SK-N-DZ (cell line): ENCODE data around the gene SBNO2.
A peak's percentile ranks its signal among the peaks of the same experiment; 100 is the strongest.
"Not testable (repeated sequence)": the region's sequence is repeated elsewhere in the genome, so short reads cannot be mapped to it uniquely, and the experiment has no call there.

Experiments
- DNase-seq: peaks from one replicate; pipeline ENCODE4 v3.0.0-alpha.2; 2015; ENCODE audit warnings: low spot score

The SBNO2 gene

DNA sequence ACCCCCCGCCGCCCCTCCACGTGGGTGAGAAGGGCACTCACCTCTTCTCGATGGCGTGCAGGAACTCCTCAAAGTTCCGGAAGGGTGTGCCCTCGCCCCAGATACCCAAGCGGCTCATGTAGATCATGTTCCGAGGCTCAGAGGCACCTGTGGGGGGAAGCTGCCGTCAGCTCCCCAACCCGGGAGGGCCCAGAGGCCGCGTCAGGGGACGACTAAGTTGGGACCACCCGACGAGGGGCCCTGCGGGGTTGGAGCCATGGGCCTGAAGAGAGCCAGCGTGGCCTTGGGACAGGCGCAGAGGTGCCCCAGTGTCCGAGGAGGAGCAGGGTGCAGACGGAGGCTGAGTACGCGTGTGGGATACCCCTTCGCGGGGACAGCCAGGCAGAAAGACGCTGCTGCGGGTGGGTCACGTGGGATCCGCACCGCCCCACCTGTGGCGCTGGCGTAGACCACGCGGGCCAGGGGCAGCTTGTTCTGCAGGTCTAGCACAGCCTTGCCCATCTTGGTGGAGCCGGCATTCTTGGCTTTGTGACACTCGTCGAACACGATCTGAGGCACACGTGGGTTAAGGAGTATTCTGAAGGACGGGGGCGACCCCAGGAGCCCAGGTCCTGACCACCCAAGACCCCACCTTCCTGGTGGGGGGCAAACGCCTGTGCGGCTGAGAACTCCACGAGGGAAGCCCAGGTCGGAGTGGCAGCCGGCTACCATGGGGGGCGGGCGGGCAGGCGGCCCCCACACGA lies 54.4 kb downstream of the SBNO2 start:
- DNase-seq, result no peak

DNA sequence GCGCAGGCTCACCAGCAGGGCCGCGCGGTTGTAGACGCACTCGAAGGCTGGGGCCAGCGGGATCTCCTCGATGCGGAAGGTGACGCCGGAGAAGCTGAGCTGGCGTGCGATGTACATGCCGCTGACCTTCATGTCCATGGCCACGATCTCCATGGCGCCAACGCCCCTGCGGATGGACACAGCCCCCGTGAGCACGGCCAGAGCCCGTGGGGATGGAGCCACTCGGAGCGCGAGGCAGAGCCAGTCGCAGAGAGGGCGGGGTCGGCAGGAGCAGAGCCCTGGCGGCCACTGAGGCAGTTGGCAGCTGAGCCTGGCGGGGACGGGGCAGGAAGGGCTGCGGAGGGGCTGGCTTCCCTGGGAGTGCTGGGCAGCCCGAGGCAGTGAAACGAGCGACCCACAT lies 55.1 kb downstream of the SBNO2 start:
- no peak for DNase-seq

DNA sequence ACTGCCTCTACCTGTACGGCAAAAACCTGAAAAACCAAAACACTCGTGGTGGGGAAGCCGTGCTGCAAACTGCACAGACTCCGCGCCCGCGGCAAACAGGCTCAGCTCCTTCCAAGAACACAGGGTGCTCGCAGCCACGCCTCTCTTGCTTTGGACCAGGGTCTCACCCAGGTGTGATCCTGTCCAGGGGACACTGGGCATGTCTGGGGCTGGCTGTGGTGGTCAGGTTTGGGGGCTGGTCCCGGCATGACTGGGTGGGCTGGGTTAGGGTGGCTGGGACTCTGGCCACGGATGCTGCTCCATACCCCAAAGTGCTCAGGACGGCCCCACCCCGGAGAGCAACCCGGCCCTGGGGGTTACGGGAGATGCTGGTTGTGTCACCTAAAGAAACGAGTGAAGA lies 56.4 kb downstream of the SBNO2 start:
- DNase-seq, result no peak

DNA sequence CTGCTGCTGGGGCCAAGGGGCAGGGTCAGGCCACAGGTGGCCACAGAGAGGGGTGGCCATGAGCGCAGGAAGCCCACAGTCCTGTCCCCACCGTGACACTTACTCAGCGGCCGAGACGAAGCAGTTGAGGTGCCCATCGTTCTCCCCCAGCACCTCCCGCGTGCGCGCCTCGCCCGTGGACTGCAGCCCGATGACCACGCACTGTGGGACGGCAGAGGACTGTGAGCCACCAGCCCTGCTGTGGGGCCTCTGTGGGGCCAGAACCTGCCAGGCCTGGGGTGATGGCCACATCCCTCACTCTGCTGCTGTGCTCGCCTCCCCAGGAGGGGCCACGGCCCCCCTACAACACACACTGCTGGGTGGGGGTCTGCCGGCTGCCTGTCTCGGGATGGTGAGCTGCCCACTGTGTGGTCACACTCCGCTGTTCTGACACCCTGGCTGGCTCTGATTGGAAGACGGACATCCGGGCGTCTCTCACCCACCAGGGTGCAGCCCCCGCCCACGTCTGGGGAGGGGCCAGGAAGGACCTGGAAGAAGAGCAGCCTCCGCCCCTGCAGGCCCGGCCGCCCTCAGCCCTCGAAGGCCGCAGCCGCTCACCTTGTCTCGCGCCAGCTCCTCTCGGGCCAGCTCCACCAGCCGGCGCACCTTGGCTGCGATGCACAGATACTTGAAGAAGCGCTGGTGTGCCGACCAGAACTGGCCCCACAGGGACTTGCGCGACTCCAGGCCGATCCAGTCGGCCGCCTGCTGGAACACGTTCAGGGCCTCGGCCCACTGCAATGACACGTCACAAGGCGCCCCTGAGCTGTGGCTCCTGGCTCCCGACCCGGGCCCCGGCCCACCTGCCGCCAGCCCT lies 57.1 kb downstream of the SBNO2 start:
- DNase-seq, result no peak

DNA sequence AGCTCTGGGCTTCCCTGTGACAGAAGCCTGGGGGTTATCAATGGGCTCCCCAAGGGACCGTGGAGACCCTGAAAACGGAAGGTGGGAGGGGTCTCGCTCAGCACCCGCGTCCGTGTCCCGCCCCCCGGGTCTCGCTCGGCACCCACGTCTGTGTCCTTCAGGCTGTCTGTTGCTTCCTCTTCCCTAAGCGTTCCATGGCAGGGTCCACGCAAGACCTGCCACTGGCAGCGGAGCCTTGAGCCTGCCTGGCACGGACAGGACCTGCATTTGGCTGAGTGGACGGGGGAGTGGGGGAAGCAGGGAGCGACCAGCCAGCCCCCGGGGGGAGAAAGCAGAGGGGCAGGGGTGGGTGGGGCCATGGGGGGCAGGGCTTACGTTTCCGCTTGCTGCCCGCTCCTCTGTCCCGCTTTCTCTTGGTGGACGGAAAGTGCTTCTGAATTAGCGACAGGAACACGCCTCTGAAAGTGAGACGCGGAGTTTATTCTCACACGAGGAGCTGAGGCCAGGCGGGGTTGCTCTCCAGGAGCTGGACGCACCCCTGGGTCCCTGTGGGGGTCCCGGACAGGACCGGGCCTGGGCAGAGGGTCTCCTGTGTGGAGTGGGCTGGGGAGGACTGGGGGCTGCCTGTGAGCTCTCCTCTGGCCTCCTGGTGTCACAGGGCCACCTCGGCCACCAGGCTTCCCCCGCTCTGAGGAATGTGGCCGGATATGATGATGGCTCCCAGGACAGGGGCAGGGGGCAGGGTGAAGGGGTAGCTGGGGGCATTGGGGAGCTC lies 58.2 kb downstream of the SBNO2 start:
- no peak for DNase-seq

DNA sequence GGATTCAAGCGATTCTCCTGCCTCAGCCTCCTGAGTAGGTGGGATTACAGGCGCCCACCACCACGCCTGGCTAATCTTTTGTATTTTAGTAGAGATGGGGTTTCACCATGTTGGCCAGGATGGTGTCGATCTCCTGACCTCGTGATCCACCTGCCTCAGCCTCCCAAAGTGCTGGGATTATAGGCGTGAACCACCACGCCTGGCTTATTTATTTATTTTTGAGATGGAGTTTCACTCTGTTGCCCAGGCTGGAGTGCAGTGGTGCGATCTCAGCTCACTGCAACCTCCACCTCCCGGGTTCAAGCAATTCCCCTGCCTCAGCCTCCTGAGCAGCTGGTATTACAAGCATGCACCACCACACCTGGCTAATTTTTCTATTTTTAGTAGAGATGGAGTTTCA lies 59.3 kb downstream of the SBNO2 start:
- not testable (repeated sequence) for DNase-seq

DNA sequence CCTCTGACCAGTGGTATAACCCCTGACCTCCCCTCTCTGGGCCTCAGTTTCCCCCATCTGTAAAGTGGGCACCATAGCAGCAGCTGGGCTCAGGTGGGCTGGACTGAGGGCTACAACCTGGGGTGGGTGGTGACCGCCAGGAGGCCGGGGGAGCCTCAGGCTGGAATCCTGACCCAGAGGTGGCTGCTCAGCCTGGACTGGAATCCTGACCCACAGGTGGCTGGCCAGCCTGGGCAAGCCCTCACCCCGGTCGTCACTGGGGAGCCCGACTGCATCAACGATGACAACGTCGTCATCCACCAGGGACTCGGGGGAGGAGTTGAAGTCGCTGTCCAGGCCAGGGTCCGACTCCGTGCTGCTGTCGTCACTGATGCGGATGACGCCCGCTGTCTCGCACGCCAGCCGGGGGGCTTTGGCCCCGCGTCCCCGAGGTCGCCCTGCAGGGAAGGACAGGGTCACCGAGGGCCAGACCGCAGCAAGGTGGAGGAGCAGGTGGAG lies 60.0 kb downstream of the SBNO2 start:
- DNase-seq, result no peak

DNA sequence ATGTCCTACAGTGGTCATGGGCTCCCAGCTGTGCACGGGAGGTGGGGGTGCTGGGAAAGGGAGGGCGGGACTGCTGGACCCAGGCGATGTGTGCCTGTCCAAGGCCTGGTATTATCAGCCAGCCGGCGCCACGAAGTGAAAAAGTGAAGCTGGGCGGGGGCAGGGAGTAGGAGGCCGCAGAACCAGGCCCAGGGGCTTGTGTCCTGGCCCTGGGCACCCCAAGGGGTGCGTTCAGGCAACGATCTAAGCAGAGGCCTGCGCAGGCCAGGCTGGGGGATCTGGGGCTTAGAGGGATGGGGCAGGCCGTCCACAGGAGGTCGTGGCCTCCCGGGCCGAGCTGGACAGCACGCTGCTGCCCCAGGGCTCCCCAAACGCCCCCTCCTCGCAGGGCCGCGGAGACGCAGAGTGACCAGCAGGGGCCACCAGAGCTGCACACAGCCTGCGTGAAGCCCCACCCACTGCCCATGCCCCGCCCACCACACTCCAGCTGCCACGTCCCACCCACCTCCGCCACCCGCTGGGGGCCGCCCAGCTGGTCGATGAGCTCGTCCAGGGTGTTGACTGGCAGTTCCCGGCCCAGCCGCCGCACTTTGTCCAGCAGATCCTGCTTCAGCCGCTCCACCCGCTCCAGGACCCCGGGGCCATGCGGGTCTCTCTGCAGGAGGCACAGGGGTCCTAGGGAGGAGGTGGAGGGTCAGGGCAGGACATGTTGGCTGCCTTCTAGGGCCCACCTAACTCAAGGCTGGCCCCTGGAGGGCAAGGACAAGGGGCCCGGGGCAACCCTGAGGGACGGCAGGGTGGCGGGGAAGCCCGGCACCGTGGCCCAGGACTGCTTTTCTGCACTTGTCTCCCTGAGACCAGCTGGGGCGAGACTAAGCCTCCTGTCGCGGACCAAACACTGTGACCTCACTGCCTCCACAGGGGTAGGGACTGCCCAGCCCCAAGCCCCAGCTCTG lies 60.8 kb downstream of the SBNO2 start:
- peak; percentile 91 for DNase-seq

DNA sequence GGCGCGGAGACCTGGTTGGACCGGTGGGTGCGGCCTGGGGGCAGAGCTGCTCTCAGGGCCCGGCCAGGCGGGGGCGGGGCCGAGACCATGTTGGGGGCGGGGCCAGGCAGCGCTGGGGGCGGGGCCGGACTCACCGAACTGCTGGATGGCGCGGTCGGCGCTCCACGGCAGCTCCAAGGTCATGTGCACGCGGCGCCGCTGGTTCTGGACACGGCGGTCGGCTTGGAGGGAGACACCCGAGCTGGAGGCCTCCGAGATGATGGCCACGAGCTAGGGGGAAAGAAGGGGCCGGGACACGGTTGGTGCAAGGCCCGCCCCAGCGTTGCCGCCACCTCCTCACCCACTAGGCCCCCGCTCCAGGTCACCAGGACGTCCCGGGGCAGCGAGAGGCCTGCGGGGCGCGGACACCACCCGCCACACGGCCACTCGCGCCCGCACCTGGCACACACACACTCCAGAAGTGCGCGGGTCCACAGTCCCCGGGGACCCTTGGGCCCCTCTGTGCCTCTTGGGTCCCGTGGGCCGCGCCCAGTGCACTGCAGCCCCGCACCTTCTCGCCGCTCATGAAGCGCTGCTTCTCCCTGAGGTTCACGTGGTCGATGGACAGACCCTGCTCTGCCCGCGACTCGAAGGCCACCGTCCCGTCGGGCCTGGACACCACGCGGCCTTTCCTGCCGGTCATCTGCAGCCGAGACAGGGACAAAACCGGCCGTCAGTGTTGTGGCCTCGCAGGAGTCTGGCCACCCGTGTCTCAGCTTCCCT lies 61.6 kb downstream of the SBNO2 start:
- DNase-seq, result no peak

DNA sequence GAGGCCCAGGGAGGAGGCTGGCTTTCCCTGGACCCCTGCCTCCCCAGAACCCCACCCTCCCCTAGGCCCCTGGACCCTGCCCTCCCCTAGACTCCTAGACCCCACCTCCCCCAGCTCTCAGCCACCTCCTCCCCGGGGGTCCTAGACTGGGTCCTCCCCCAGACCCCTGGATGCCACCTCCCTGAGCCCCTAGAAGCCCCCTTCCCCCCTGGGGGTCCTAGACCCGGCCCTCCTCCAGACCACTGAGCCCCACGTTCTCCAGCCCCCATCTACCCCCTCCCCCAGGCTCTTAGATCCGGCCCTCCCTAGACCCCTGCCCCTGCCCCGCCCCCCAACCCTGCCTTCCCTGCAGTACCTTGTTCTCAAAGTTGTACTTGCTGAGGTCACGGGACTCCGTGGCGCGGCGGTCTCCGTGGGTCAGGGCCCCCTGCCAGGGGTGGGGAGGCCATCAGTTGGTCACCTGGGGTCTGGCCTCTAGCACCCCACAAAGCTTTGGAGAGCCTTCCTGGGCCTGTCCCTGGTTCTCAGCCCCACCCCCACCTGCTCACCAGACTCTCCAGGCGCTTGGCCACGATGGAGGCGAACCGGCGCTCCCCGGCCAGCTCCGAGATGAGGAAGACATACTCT lies 62.3 kb downstream of the SBNO2 start:
- DNase-seq, result no peak

DNA sequence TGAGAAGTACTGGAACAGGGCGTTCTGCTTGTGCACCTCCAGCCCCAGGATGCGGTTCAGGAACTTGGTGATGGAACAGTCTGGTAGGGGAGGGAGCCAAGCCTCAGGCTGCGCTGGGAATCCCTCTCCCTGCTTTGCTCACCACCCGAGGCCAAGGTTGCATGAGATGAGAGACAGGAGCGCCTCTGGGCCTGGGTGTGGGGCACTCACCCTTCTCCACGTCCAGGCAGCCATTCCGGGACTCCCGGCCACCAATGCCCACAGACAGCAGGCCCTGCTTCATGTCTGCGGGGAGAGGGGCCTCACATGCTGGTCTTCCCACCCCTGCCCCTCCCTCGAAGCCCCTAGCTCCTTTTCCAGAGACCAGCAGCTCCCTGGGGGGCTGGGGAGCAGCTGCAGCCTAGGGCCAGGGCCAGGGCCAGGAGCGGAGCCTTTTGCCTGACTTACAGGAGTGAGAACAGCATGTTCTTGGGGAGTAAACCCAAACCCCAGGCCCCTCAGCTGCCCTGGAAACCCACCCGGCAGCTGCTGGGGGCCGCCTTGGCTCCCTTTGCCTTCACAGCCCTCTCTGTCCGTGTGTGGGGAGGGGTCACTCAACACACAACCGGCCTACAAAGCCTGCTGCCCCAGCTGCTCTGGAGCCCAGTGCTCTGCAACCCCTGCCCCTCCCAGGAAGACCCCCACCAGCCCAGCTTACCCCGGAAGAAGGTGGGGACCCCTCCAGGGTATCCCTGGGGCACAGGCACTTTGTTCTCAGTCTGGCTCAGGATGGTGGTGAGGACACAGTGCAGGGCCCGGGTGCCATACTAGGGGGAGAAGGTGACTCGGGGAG lies 63.0 kb downstream of the SBNO2 start:
- DNase-seq, result no peak

DNA sequence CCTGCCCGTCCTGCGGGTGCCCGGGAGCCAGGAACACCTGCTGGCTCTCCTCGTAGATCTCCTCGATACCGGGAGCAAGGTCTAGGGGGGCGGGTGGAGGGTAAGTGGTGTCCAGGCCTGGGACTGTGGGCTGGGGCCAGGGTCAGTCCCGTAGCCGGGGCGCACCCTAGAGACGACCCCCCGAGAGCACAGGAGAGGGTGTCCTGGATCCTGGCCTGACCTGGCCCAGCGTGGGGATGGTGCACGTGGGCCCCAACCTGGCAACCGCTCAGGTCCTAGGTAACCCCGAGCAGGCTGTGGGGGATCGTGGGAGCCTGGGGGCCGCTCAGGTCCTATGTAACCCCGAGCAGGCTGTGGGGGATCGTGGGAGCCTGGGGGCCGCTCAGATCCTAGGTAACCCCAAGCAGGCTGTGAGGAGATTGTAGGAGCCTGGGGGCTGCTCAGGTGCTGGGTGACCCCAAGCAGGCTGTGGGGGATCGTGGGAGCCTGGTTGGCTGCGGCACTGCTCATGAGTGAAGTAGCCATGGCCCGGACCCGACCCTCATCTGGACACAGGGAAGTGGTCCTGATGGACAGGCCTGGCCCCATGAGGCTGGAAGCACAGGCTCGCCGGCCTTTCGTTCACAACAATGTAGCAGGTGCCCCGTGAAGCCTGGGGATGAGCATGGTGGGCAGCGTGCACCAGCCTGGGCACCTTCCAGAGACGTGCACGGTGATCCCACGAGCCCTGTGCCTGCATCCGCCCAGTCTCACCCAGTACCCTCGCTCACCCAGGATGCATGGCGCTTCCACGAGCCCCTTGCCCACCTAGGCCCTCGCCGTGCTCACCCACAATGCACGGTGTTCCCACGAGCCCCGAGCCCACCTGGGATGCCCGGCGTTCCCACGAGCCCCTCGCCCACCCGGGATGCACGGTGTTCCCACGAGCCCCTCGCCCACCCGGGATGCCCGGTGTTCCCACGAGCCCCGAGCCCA lies 64.1 kb downstream of the SBNO2 start:
- no peak for DNase-seq

DNA sequence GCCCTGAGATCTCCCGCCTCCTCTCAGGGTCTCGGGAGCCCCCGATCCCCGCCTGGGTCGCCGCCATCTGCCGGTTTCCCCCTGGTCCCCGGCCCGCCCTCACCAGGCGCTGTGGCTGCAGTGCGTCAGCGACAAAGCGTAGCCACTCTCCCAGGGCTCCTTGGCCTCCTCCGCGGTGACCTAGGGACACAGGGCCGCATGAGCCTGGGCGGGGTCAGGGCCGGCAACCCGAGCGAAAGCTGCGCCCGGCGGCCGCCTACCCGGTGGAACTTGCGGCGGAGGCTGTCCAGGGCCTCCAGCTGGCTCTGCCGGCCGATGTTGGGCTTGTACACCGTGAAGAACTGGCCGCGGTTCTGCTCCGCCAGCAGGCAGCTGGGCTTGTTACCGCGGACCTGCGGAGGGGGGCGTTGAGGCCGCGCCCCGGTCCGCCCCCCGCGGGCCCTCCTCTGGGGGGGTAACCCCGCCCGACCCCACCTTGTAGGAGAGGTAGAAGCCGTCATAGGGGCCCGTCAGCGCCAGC lies 65.0 kb downstream of the SBNO2 start:
- no peak for DNase-seq

DNA sequence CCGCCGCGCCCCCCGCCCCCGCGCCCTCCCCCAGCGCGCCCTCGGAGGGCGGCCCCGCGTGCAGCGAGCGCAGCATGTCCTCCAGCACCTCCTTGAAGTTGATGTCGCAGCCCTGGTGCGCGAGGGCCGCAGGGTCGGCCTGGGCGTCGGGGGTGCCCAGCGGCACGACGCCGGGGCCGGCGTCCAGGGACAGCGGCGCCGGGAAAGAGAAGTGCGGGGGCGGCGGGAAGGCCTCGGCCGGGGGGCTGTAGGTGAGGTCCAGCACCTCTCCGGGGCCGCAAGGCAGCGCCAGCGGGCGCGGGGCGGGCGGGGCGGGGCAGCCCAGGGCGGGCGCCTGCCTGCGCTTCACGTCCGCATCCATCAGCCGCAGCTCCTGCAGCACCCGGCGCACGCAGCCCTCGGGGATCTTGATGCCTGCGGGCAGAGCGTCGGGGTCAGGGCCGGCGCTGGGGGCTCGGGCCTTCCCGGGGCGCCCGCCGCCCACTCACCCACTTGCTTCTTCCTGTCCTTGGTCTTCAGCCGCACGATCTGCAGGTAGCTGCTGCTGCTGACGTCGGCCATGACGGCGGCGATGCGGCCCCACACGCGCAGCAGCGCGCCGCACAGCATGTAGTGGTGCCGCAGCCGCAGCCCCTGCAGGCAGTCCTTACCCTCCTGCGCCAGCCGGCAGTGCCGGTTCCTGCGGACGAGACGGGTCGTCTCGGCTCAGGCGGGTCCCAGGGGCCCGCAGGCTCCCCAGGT lies 65.6 kb downstream of the SBNO2 start:
- DNase-seq, result no peak

DNA sequence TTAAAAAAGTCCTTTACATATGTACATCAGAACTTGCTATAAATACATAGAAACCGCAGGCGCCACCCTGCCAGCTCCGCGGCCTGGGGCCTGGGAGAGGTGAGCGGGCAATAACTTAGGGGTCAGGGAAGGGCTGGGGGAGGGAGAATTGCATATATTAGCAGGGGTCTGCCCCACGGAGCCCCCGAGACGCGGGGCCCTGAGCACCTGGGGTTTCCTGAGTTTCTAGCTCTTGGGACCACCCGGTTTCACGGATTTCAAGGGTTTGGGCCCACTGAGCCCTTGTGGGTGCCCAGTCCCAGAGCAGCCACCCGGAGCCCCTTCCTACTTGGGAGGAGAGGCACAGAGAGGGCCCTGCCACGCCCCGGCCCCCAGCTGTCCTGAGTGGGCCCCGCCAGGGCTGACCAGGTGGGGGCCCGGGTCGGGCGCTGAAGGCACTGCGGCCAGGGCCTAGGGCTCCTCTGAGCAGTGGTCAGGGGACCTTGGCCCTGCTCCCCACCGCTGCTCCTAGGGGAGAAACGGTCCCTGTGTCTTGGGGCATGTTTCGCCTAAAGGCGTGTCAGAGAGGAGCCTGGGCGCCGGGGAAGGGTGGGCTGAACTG lies 66.3 kb downstream of the SBNO2 start:
- DNase-seq, result no peak
